GM19324 (cell line): ENCODE data around the gene ATG7.
"Not testable (repeated sequence)": the region's sequence is repeated elsewhere in the genome, so short reads cannot be mapped to it uniquely, and the experiment has no call there.

Experiments
- ATAC-seq: cut with Tn5 transposase; IDR thresholded peaks from one replicate; pipeline ENCODE4 v1.9.1; 2021; ENCODE audit warnings: mild to moderate bottlenecking, moderate library complexity; ENCODE audit not compliant: unreplicated experiment, low FRiP score

The ATG7 gene

GRCh38 chr3:11559816-11560633 is 287.8 kb downstream of the ATG7 start:
- no peak for ATAC-seq

GRCh38 chr3:11560746-11561145 is 288.5 kb downstream of the ATG7 start:
- ATAC-seq, result no peak

GRCh38 chr3:11562277-11562881 is 290.2 kb downstream of the ATG7 start:
- ATAC-seq, result no peak

- no peak for ATAC-seq
Observed at GRCh38 chr3:11563159-11563864, 291.1 kb downstream of the ATG7 start.

- ATAC-seq, result no peak
Observed at GRCh38 chr3:11563865-11564185, 291.6 kb downstream of the ATG7 start.

GRCh38 chr3:11564577-11565001 is 292.4 kb downstream of the ATG7 start:
- no peak for ATAC-seq

- no peak for ATAC-seq
Observed at GRCh38 chr3:11565072-11565471, 292.9 kb downstream of the ATG7 start.

GRCh38 chr3:11565492-11565891 is 293.3 kb downstream of the ATG7 start:
- ATAC-seq, result no peak

GRCh38 chr3:11565932-11566331 is 293.7 kb downstream of the ATG7 start:
- ATAC-seq, result no peak

- ATAC-seq, result no peak
Observed at GRCh38 chr3:11566478-11566877, 294.3 kb downstream of the ATG7 start.

- ATAC-seq, result no peak
Observed at GRCh38 chr3:11566916-11567315, 294.7 kb downstream of the ATG7 start.

GRCh38 chr3:11567516-11568467 is 295.6 kb downstream of the ATG7 start:
- no peak for ATAC-seq

GRCh38 chr3:11568503-11569155 is 296.4 kb downstream of the ATG7 start:
- ATAC-seq, result no peak

GRCh38 chr3:11569156-11569741 is 297.1 kb downstream of the ATG7 start:
- no peak for ATAC-seq

- ATAC-seq, result no peak
Observed at GRCh38 chr3:11570251-11570650, 298.1 kb downstream of the ATG7 start.

- no peak for ATAC-seq
Observed at GRCh38 chr3:11570789-11571495, 298.7 kb downstream of the ATG7 start.

GRCh38 chr3:11572660-11573059 is 300.5 kb downstream of the ATG7 start:
- not testable (repeated sequence) for ATAC-seq

- no peak for ATAC-seq
Observed at GRCh38 chr3:11574981-11575669, 302.9 kb downstream of the ATG7 start.
